Bronchial epithelial cell (primary cell): ENCODE results near the gene MAPK8IP2. TPM values are rescaled to one million over a fixed set of nuclear protein-coding genes. Genes with fewer than 3 reads are reported as not detected.

Source experiments
- DNase-seq: peaks from one replicate; pipeline ENCODE4 v3.0.0-alpha.2; 2010; ENCODE audit warnings: low read depth
- FAIRE-seq: peaks from 2 replicates; lab custom pipeline; 2011; peaks lifted over from hg19 to GRCh38; lab: Jason Lieb, UNC
- H3K27me3 ChIP-seq: 2 replicates; pipeline ENCODE4 v1.5.1; 2011; ENCODE audit warnings: low read length; ENCODE audit not compliant: control insufficient read depth, insufficient read depth
- H3K36me3 ChIP-seq: 2 replicates; pipeline ENCODE4 v1.5.1; 2011; ENCODE audit warnings: low read length; ENCODE audit not compliant: control insufficient read depth, insufficient read depth
- H3K4me3 ChIP-seq: 2 replicates; pipeline ENCODE4 v1.5.1; 2011; ENCODE audit warnings: mild to moderate bottlenecking, low read depth, low read length, control low read depth
- total RNA-seq: library from RNA; depleted of rRNA; stranded (reverse); fragments of >200 nt; gene quantifications from 2 replicates; pipeline ENCODE4 v1.2.1, GENCODE V29; 2014
- TF ChIP-seq, protein P1 (sequence below): IDR thresholded peaks from 2 replicates; pipeline ENCODE4 v1.5.1; 2011; ENCODE audit warnings: mild to moderate bottlenecking, moderate library complexity, low read length, control low read depth, inconsistent platforms; ENCODE audit not compliant: insufficient read depth, severe bottlenecking

MAPK8IP2 gene
- total RNA-seq, 1 donor from 2014 or later = 0.53 TPM

DNA sequence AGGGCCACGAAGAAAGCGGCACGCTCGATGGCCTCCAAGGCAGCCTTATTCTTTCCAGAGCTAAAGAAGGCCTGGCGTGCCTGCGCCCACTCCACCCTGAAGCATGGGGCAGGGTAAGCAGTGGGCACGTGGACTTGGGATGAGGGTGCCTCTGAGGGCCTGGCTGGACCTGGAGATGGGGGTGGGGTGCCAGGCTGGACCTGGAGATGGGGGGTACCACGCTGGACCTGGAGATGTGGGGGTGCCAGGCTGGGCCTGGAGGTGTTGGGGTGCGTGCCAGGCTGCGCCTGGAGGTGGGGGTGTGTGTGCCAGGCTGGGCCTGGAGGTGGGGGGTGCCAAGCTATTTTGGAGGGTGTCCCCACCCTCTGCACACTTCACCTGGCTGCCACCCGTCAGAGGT lies 27.6 kb upstream of the MAPK8IP2 start:
- DNase-seq (no peak), FAIRE-seq (no peak)
- TF ChIP-seq, protein P1, sequence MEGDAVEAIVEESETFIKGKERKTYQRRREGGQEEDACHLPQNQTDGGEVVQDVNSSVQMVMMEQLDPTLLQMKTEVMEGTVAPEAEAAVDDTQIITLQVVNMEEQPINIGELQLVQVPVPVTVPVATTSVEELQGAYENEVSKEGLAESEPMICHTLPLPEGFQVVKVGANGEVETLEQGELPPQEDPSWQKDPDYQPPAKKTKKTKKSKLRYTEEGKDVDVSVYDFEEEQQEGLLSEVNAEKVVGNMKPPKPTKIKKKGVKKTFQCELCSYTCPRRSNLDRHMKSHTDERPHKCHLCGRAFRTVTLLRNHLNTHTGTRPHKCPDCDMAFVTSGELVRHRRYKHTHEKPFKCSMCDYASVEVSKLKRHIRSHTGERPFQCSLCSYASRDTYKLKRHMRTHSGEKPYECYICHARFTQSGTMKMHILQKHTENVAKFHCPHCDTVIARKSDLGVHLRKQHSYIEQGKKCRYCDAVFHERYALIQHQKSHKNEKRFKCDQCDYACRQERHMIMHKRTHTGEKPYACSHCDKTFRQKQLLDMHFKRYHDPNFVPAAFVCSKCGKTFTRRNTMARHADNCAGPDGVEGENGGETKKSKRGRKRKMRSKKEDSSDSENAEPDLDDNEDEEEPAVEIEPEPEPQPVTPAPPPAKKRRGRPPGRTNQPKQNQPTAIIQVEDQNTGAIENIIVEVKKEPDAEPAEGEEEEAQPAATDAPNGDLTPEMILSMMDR = no peak
- no peaks in the 10 kb centered on the region for H3K27me3 ChIP-seq
- H3K36me3 ChIP-seq = peaks cover 1% of the 10 kb centered on the region
- no peak overlapping the region for H3K4me3 ChIP-seq

DNA sequence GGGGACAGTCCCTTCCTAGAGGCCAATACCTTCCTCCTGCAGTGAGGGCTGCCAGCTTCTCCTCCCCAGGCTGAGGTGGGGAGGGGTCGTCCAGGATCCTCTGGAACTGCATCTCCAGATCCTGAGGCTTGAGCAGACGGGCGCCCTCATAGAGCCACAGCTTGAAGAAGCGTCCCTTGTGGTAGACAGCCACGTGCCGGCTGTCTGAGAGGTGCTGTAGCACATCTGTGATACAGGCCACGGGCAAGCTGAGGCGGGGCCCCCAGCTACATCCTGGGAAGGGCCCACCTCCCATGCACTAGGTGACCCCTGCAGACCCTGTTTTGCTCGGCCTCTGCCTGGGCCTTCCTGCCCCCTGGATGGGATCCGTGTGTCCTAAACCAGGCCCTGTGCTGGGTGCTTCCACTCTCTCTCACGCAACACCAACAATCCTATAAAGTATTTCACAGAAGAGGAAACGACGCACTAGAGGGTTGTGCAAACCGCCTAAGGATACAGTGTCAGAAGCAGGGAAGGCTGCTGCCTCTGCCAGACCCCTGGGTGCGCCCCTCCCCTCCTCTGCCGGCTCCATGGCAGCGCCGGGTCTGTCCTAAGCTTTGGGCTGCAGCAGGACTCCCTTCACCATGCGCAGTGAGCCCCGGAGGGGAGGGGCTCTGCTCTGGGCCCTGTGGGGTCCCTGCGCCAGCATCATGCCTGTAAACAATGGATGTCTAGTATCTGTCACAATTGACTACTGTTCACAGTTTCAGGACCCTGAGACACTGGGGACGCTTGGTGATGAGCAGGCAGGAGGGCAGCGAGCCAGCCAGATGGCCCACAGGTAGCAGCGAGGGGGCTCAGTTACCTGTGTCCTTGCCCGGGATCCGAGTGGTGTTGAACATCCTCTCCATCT lies 26.9 kb upstream of the MAPK8IP2 start:
- no peak overlapping the region for H3K4me3 ChIP-seq
- TF ChIP-seq, protein P1 = no peak
- H3K36me3 ChIP-seq = peaks cover 1% of the 10 kb centered on the region
- no peak for FAIRE-seq
- no peak for DNase-seq
- H3K27me3 ChIP-seq = no peaks in the 10 kb centered on the region

DNA sequence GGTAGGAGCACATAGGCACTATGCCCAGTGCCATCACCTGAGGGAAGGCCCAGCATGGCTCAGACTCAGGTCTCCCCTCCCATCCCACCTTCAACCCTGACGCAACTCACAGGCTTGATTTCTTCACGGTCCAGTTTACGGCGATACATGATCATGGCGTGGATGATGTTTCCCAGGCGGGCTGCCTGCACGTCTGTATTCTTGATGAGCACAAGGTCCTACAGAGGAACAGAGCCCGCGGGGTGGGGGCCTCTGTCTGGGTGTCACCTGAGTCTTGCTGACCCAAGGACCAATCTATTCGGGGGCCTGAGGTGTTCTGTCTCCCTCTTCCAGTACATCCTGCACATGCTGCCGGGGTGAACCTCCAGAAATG lies 26.2 kb upstream of the MAPK8IP2 start:
- TF ChIP-seq, protein P1 = no peak
- Histone ChIP-seq H3K27me3 (no peaks in the 10 kb centered on the region), H3K36me3 (peaks cover 3% of the 10 kb centered on the region), H3K4me3 (no peak overlapping the region)
- DNase-seq (no peak), FAIRE-seq (peak; percentile 70)

GRCh38 chr22:50575426-50575941 lies 25.1 kb upstream of the MAPK8IP2 start:
- Histone ChIP-seq H3K36me3 (peaks cover 6% of the 10 kb centered on the region), H3K4me3 (no peak overlapping the region), H3K27me3 (no peaks in the 10 kb centered on the region)
- FAIRE-seq (no peak), DNase-seq (no peak)
- TF ChIP-seq, protein P1 = no peak

DNA sequence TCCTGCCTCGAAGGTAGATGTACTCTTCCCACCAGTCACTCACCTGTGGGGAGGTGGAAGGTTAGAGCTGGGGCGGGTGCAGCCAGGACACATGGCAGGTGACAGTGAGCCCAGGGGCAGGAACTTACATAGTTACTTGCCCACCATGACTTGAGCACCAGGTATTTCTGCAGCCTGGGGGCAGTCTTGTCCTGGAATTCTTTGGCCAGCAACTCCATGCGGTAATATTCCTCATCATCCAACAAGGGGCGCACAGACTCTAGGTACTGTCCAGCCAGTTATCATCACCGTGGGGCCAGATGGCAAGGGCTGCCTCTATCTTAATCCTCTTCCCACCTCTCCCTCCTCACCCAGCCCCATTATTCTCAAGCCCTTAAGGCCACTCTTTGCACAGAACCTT lies 24.5 kb upstream of the MAPK8IP2 start:
- DNase-seq = peak; percentile 51
- FAIRE-seq = no peak
- Histone ChIP-seq H3K4me3 (no peak overlapping the region), H3K27me3 (no peaks in the 10 kb centered on the region), H3K36me3 (peaks cover 6% of the 10 kb centered on the region)
- TF ChIP-seq, protein P1 = peak; percentile 38
